Right lobe of liver (tissue), 4 donors: ENCODE data around the gene SPCS3.
"Not testable (repeated sequence)": the region's sequence is repeated elsewhere in the genome, so short reads cannot be mapped to it uniquely, and the experiment has no call there.

Experiments
- CTCF ChIP-seq, 4 donors: fragments of 200-600 bp in 3 of 4; fragments of 450-650 bp in 1 of 4; IDR thresholded peaks; one replicate each; pipeline versions ENCODE4 v1.5.1 to v1.8.0; 2016 to 2022; ENCODE audit warnings: antibody characterized with exemption in 4 of 4, mild to moderate bottlenecking in 2 of 4
- POLR2A ChIP-seq: fragments of 450-650 bp; IDR thresholded peaks from one replicate; pipeline ENCODE4 v1.6.1; 2017; ENCODE audit warnings: antibody characterized with exemption, mild to moderate bottlenecking
- donor health status: DM: no; HTN: no; CAD: no.
- donor health status: DM: no; HTN: no; CAD: no.
- donor health status: DM: no; HTN: yes; CAD: no.

GRCh38 chr4:176279560-176279959 lies 40.2 kb upstream of the SPCS3 start:
- TF ChIP-seq CTCF (IDR thresholded peaks at IDR 0.05); POLR2A: not testable (repeated sequence)
